HUDEP-2 (cell line): ENCODE data around the gene EIF5.
A peak's percentile ranks its signal among the peaks of the same experiment; 100 is the strongest.

ENCODE experiments used
- DNase-seq, 76 experiments: peaks; one replicate each; lab custom pipeline; 2025; ENCODE audit not compliant: unreplicated experiment in 76 of 76; lab: John Stamatoyannopoulos, UW

Gene EIF5

DNA sequence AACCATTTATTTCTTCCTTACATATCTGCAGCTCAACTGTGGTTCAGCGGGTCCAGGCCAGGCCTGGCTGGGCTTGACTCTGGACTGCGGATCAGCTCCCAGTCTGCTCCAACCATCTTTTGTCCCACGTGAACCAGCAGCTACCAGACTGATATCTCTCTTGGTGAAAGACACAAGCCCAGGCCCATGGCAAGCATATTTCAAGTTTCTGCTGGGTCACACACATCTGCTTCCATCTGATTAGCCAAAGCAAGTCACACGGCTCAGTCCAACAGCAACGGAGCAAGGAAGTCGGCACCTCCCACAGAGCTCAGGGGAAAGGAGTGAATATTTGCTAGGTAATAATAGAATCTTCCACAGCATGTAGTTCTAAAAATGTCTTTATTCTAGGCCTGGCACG lies 26.5 kb downstream of the EIF5 start:
- peak in 2 of 76 experiments; percentile 17 to 35 for DNase-seq

DNA sequence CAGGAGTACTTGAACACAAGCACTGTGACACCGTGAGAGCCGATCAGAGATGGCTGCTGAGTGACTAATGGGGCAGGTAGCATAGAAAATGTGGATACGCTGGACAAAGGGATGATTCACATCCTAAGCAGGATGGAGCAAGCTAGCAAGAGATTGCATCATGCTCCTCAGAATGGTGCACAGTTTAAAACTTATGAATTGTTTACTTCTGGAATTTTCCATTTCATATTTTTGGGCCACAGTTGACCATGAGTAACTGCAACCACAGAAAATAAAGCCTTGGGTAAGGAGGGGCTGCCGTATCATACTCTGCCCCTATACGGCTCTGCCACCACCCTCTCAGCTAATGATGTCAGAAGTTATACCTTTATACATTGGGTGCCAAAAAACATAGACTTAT lies 27.8 kb downstream of the EIF5 start:
- DNase-seq, result no peak

DNA sequence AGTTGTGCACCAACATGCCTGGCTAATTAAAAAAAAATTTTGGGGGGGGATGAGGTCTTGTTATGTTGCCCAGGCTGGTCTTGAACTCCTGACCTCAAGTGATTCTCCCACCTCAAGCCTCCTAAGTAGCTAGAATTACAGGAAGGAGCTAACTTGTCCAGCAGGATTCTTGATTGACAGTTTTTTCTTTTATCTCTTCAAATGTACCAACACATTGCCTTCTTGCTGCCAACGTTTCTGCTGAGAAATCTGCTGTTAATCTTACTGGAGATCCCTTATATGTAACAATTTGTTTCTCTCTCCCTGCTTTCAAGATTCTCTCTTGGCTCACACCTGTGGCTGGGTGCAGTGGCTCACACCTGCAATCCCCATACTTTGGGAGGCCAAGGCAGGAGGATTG lies 28.7 kb downstream of the EIF5 start:
- no peak for DNase-seq

DNA sequence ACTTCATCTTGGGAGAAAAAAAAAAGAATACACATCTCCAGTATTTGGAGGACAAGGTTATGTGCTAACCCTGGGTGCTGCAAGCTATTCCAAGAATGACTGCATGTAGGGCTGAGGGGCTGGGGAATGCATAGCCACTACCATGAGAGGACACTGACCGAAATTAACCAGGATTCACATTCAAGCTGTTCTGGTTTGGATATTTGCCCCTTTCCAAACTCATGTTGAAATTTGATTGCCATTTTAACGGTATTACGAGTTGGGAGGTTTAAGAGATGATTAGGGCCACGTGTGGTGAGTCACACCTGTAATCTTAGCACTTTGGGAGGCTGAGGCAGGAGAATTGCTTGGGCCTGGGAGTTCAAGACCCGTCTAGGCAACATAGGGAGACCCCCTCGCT lies 32.7 kb downstream of the EIF5 start:
- no peak for DNase-seq

DNA sequence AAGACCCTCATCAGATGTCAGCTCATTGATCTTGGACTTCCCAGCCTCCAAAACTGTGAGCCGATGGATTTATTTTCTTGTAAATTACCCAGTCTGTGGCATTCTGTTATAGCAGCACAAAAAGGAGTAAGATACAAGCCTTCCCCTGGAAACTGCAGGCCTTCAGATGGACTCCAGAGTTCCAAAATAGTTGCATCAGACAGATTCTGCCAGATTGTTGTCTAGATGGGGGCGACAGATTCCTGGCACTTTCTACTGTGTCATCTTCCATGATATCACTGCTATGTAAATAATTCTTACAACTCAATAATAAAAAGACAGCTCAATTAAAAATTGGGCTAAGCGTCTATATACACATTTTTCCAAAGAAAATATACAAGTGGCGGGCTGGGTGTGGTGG lies 34.0 kb downstream of the EIF5 start:
- no peak for DNase-seq

DNA sequence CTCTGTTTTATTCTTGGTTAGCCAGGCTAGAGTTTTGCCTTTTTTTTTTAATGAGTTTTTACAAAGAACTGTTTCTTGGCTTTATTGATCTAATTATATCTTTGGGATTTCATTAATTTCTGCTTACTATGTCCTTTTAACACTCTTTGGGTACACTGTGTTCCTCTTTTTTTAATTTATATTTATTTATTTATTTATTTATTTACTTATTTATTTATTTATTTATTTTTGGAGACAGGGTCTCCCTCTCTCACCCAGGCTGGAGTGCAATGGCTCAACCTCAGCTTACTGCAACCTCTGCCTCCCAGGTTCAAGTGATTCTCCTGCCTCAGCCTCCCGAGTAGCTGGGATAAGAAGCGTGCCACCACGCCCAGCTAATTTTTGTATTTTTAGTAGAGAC lies 36.0 kb downstream of the EIF5 start:
- no peak for DNase-seq

DNA sequence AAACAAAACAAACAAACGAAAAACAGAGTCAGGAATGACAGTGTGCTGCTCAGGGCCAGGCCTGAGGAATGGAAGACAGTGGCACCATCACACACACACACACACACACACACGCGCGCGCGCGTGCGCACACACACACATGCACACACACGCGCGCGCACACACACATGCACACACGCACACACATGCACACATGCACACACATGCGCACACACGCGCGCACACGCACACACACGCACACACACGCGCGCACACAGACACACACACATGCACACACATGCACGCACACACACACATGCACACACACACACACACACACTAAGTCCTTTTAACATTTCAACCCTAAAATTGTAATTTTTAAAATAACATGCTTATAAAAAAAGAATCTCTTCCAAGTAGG lies 38.0 kb downstream of the EIF5 start:
- DNase-seq, result no peak

DNA sequence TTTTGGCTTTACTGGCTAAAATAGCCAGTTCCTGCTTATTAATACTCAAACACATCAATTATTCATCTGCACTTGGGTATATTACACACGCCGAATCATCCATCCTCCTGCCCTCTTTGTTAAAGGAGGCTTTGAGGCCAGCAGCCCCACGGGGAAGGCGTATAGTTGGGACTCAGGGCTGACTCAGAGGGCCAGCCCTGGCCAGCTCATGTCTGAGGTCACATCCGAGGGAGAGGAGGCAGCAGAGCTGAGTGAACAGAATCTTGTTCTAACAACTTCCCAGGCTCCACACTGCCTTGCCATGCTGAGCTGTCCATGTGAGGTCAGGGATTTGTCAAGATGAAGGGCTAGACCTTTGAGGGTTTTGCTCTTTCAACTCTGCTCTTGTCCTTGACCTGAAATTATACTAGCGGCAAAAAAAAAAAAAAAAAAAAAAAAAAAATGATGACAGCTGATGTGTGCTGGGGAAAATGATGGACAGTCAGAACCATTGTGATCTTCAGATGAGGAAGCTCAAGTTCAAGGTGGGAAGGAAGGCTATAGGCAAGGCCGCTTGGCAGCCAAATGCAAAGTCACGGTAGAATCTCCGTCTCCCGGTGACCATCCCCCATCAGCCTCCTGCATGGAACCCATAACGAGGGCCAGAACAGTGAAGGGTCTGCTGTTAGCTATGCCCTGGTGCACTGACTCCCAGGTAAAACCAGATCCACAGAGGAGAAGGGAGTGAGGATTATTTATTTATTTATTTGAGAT lies 38.7 kb downstream of the EIF5 start:
- peak in 38 of 76 experiments; percentile 13 to 60 (median 32) for DNase-seq

DNA sequence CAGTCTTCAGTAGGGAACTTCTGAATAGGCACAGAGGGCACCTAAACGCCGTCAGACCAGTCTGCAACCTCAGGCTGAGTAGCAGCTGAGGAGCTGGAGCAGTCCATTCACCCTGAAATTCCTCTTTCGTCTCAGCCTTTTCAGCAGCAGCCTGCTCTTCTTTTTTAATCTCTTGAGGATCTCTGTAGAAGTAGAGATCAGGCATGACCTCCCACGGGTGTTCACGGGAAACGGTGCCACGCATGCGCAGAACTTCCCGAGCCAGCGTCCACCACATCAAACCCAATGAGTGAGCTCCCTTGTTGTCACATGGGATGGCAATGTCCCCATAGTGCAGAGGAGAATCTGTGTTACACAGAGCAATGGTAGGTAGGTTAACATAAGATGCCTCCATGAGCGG lies 40.1 kb downstream of the EIF5 start:
- no peak for DNase-seq

DNA sequence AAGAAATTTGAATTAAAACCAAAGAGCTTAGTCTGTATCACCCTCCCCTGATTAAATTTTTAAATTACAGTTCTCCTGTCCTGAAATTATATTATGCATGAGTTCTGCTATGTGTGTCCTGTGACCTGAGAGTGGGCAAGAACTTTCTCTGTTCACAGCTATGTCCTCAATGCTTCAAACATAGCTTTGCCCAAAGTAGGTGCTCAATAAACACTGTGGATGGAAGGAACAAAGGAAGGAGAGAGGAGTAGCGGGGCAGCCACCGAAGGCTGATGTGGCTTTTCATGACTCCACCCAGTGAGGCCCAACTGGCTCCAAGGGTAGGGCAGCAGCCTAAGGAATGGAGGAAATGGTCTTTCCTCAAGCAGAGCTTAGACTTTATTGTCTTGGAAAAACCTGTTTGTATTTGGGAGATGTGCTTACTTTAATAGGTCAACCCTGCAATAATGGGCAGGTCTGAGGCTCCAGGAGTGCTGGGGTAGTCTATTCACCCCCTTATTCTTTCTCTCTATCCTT lies 43.5 kb downstream of the EIF5 start:
- DNase-seq, result peak in 16 of 76 experiments; percentile 31 to 71 (median 48)

DNA sequence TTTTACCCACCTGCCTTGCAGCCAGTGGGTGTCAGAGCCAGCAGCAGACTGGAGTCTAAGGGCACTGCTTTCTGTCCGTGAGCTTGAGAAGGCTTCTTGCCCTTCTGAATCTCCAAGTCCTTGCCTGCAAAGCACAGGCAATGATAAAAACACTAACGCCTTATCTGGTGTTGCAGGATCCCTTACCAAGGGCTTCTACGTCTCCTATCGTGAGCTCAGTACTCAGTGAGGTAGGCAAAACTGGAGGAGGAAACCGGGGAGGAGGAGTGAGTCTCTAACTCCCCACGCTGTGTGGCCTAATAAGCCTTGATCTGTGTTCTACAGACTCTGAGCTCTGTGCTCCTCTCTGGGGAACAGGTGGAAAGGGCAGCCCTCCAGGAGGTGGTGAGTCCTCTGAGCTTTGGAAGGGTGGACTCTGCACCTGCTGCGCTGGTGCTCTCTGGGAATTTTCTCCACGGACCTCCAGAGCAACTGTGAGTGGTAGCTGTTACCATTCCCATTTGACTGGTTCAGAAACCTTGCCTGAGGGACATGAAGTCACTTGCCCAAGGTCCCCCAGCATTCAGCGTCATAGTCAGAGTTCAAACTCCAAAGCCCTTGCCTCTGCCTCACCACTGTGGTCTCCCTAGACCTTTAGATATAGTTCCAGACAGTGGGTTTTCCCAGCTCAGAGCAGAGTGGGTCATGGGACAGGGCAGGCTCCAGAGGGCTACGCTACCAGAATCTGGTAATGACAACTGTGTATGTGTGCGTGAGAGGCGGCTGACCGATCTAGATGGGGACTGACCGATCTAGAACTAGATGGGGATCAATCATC lies 44.2 kb downstream of the EIF5 start:
- DNase-seq, result peak in 74 of 76 experiments; percentile 23 to 98 (median 86)

DNA sequence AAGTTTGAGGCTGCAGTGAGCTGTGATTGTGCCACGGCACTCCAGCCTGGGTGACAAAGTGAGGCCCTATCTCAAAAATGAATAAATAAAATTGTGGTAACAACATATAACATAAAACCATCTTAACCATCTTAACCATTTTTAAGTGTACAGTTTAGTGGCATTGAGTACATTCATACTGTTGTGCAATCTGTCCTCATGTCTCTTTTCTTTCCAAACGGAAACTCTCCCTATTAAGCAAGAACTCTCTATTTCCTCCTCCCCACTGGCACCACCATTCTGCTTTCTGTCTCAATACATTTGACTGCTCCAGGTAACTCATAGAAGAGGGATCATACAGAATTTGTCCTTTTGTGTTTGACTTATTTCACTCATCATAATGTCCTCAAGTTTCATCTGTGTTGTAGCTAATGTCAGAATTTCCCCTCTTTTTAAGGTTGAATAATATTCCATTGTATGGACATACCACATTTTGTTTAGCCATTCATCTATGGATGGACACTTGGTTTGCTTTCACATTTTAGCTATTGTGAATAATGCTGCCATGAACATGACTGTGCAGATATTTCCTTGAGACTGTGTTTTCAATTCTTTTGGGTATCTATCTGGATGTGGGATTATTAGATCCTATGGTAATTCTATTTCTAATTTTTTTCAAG lies 46.8 kb downstream of the EIF5 start:
- no peak for DNase-seq

DNA sequence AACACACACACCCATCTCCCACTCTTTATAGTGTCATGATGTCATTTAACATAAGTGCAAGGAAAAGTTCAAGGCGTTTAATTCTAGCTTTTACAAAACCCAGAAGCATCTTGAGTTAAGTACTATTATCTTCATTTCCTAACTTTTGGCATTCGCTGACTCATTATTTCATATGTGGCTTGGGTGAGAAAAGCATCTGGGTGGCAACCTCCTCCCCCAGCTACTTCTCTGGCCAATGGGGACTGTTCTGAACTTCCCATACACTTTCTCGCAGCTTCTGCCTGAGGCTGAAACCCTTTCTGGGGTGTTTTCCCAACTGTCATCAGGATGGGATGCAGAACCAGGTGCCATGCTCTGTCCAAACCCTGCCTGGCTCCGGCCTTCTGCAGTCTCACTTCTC lies 48.3 kb downstream of the EIF5 start:
- peak in 14 of 76 experiments; percentile 14 to 53 (median 32) for DNase-seq

DNA sequence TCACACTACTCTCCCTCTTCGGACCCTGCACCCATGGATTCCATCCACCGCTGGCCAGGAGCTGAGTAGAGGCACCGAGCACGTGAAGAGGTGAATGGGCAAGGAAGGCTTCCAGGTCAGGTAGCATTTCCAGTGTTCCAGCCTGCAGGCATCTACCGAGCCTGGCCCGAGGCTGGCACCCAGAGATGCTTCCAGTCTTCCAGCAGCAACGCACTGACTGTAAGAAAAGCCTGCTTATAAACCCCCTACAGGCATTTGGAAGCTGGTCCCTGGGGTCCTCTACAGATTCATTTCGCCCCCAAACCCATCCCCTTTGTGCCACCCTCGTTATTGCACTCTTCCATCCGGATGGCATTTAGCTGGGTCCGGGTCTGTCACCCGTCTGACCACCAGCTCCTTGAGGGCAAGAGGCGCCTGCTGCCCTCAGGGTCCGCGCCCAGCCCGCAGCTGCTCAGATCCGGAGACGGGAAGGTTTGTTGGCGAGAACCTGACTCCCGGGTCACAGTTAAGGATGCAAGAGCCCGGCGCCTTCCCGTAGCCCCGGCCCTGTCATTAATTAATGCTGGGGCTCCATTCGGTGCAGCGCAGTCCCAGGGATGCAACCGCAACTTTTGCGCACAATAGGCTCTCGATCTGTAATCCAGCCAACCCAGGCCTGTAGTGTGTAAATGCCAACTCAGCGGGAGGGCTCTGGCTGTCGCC lies 50.6 kb downstream of the EIF5 start:
- no peak for DNase-seq

DNA sequence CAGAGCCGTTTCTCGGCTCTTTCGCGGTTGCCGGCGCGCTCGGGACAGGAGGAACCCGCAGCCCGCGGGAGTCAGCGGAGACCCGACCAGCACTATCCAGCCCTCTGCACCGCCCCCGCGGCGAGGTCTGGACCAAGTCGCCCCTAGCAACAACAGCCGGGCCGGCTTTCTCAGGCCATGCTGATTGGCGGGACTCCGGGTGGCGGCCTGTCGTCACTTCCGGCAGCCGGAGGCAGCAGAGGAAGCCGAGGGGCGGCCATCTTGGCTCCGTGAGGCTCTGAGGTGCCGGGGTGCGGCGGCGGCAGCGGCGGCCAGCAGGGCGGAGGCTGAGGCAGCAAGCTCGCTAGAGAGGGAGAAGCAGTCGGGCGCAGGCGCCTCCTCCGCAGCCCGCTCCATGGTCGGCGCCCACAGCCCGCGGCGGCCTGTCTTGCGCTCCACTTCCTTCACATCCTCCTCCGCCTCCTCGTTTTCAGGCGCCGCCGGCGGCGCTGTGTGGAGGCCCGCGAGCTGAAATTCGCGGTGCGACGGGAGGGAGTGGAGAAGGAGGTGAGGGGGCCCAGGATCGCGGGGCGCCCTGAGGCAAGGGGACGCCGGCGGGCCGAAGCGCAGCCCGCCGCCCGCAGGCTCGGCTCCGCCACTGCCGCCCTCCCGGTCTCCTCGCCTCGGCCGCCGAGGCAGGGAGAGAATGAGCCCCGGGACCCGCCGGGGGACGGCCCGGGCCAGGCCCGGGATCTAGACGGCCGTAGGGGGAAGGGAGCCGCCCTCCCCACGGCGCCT lies 51.3 kb downstream of the EIF5 start, which contains the start of gene MARK3:
Gene MARK3, plus strand, starts transcription at position 264 of the 777 bp plus-strand sequence. CDS start 615 bp downstream, outside the sequence.
- peak in 74 of 76 experiments; percentile 38 to 97 (median 93) for DNase-seq

DNA sequence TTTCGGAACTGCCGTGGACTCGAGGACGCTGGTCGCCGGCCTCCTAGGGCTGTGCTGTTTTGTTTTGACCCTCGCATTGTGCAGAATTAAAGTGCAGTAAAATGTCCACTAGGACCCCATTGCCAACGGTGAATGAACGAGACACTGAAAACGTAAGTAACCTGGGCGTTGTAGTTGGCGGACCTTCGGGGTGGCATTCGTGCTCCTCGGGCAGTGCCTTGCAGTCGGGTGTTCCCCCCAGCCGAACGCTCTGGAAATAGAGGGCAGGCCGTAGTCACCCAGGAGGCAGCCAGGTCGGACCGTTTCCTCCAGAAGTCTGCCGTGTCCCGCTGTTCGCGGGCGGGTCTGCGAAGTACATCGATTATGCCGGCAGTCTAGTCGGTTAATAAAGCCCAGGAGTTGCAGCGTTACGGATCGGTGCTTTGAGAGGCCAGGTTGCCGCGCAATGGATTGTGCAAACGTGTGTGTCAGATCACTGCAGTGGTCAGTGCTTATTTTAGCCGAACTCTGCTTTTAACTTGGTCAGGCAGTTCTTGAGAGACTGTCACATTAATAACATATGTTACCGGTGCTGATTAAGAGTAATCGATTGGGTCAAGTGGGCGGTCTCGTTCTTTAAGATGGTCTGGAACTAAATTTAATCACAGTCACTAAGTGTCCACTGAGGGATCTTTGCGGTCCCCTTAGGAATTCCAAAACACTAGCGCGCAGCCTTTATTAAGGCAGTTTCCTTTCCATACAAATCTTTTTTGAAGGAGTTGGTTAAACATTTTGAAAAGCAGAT lies 52.1 kb downstream of the EIF5 start:
- peak in 8 of 76 experiments; percentile 9 to 39 (median 21) for DNase-seq

DNA sequence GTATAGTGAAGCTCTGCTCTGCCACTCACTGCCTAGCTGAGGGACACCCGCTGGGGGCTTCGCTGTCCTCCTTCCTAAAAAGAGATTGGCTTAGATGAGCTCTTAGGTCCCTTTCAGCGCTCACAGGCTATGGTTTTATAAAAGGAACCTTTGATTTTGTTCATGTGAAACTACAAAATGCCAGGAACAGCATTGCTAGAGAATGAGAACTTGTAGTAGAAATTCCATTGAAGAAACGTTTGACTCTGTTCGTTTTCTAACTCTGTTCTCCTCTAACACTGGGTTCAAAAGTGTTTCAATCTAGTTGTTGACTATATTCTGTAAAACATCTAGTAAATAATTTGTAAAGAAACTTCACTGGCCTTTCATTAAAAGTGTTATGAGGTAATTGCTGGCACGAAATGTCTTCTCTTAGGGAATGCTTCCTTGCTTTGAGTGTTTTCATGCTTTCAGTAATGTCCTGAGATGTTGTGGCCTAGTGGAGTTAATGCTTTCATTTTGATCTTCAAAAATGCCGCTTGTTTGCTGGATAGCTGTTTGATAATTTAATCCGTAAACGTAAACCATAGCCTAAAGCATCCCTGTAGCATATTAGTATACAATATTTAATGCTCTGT lies 52.8 kb downstream of the EIF5 start:
- DNase-seq, result no peak

DNA sequence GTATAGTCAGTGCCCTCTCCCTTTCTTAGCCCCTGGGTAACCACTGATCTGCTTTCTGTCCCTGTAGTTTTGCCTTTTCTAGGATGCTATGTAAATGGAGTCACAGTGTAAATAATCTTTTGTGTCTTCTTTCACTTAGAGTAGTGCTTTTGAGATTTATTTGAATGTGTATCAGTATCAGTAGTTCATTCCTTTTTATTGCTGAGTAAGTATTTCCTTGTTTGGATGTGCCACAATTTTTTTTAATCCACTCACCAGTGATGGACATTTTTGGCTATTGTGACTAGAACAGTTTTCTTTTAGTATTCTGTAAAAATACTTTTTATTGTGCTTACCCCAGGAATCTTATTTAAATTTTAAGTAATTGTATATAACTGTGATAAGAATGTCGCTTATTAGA lies 54.6 kb downstream of the EIF5 start:
- no peak for DNase-seq
